Keratinocyte (primary cell): ENCODE results near the gene ANTXRL. TPM values are rescaled to one million over a fixed set of nuclear protein-coding genes. Genes with fewer than 3 reads are reported as not detected.

Experiments
- DNase-seq: peaks from one replicate; pipeline ENCODE4 v3.0.0-alpha.2; 2011; ENCODE audit warnings: low read depth, missing footprints, low spot score
- FAIRE-seq: peaks from 2 replicates; lab custom pipeline; 2011; peaks lifted over from hg19 to GRCh38; lab: Jason Lieb, UNC
- H2AFZ ChIP-seq: 2 replicates; pipeline ENCODE4 v1.6.0; 2012; ENCODE audit warnings: low read length, control low read depth, inconsistent platforms; ENCODE audit not compliant: control insufficient read depth
- H3K27ac ChIP-seq: 2 replicates; pipeline ENCODE4 v1.5.1; 2011; ENCODE audit warnings: low read length; ENCODE audit not compliant: control insufficient read depth, insufficient read depth
- H3K27me3 ChIP-seq: 3 replicates; pipeline ENCODE4 v1.6.0; 2011; ENCODE audit warnings: low read length; ENCODE audit not compliant: control insufficient read depth, insufficient read depth; ENCODE audit errors: extremely low read depth
- H3K36me3 ChIP-seq, 2 experiments: 2 replicates in 1 of 2; 3 replicates in 1 of 2; pipeline ENCODE4 v1.5.1; 2011; ENCODE audit warnings: low read length in 2 of 2, mild to moderate bottlenecking in 1 of 2; ENCODE audit not compliant: control insufficient read depth in 2 of 2, insufficient read depth in 2 of 2; ENCODE audit errors: extremely low read depth in 1 of 2
- H3K4me1 ChIP-seq: 3 replicates; pipeline ENCODE4 v1.5.1; 2011; ENCODE audit warnings: low read length; ENCODE audit not compliant: control insufficient read depth, insufficient read depth; ENCODE audit errors: extremely low read depth
- H3K4me2 ChIP-seq: 3 replicates; pipeline ENCODE4 v1.6.0; 2011; ENCODE audit warnings: low read depth, low read length; ENCODE audit not compliant: control insufficient read depth, insufficient read depth; ENCODE audit errors: extremely low read depth
- H3K4me3 ChIP-seq, 3 experiments: fragments of 200-600 bp in 1 of 3; sonication (generic) in 1 of 3; 2 replicates in 2 of 3; 3 replicates in 1 of 3; pipeline ENCODE4 v1.5.1; 2011 to 2016; ENCODE audit warnings: low read length in 3 of 3, mild to moderate bottlenecking in 3 of 3, control low read depth in 2 of 3, inconsistent platforms in 1 of 3, low read depth in 1 of 3, mixed read lengths in 1 of 3, mixed run types in 1 of 3, moderate library complexity in 1 of 3; ENCODE audit not compliant: control insufficient read depth in 2 of 3, insufficient read depth in 2 of 3; ENCODE audit errors: extremely low read depth in 1 of 3
- H3K79me2 ChIP-seq: 2 replicates; pipeline ENCODE4 v1.6.0; 2012; ENCODE audit warnings: low read length; ENCODE audit not compliant: control insufficient read depth, insufficient read depth
- H3K9ac ChIP-seq: 3 replicates; pipeline ENCODE4 v1.6.0; 2011; ENCODE audit warnings: low read length; ENCODE audit not compliant: control insufficient read depth, insufficient read depth; ENCODE audit errors: extremely low read depth
- H3K9me1 ChIP-seq: 3 replicates; pipeline ENCODE4 v1.6.0; 2011; ENCODE audit warnings: low read length; ENCODE audit not compliant: control insufficient read depth, insufficient read depth; ENCODE audit errors: extremely low read depth
- H3K9me3 ChIP-seq: 2 replicates; pipeline ENCODE4 v1.5.1; 2012; ENCODE audit warnings: low read depth, low read length; ENCODE audit not compliant: control insufficient read depth
- H4K20me1 ChIP-seq: 3 replicates; pipeline ENCODE4 v1.6.0; 2011; ENCODE audit warnings: low read length; ENCODE audit not compliant: control insufficient read depth, insufficient read depth; ENCODE audit errors: extremely low read depth
- EZH2 ChIP-seq: IDR thresholded peaks from one replicate; pipeline ENCODE4 v1.6.1; 2012; ENCODE audit warnings: inconsistent platforms, mild to moderate bottlenecking, low read length, moderate library complexity
- dilution Hi-C: fragments of 300-500 bp; cut with MboI; formaldehyde crosslinking; loops from one replicate; pipeline ENCODE4 v1.7.0; 2020; ENCODE audit warnings: low sequenced_read_pairs; ENCODE audit not compliant: extremely low pct_ligation_motif_present
- polyA plus RNA-seq, 5 experiments: library from polyadenylated mRNA; depleted of rRNA in 3 of 5; stranded (reverse) in 3 of 5; stranded (forward) in 1 of 5; unstranded in 1 of 5; fragments of >200 nt; gene quantifications; 1 replicate in 1 of 5; 2 replicates in 3 of 5; 3 replicates in 1 of 5; pipeline versions ENCODE4 v1.2.1 to v1.2.3, GENCODE V29; 2011 to 2012; ENCODE audit warnings: missing spikeins in 2 of 5, low read depth in 1 of 5, low replicate concordance in 1 of 5
- TF ChIP-seq, protein P1 (sequence below), 3 experiments: IDR thresholded peaks in 1 of 3; conservative IDR thresholded peaks in 1 of 3; optimal IDR thresholded peaks in 1 of 3; 2 replicates in 2 of 3; 3 replicates in 1 of 3; pipeline versions ENCODE3 to v1.5.1; 2011; ENCODE audit warnings: low read length in 3 of 3, mild to moderate bottlenecking in 3 of 3, moderate library complexity in 2 of 3, control low read depth in 1 of 3, inconsistent platforms in 1 of 3; ENCODE audit not compliant: insufficient read depth in 2 of 3; ENCODE audit errors: extremely low read depth in 1 of 3

ANTXRL gene
- polyA plus RNA-seq, 1 donor (not counting 4 experiments of a cell fraction or from before 2014, with no cell fraction given): not detected

- no peak overlapping the region for H3K4me3 ChIP-seq
- no peak for DNase-seq
- no peaks in the 10 kb centered on the region for H3K27me3 ChIP-seq
- H3K9me1 ChIP-seq: no peaks in the 10 kb centered on the region
- dilution Hi-C loops: no loop called here
- no peak overlapping the region for H3K9ac ChIP-seq
- no peaks in the 10 kb centered on the region for H3K79me2 ChIP-seq
- no peaks in the 10 kb centered on the region for H4K20me1 ChIP-seq
- H2AFZ ChIP-seq: no peak overlapping the region
- H3K36me3 ChIP-seq: no peaks in the 10 kb centered on the region
- H3K9me3 ChIP-seq: no peaks in the 10 kb centered on the region
- H3K27ac ChIP-seq: no peak overlapping the region
- H3K4me2 ChIP-seq: no peak overlapping the region
- FAIRE-seq: no peak
- no peaks in the 10 kb centered on the region for H3K4me1 ChIP-seq
- no peak for TF ChIP-seq EZH2
- TF ChIP-seq, protein P1, sequence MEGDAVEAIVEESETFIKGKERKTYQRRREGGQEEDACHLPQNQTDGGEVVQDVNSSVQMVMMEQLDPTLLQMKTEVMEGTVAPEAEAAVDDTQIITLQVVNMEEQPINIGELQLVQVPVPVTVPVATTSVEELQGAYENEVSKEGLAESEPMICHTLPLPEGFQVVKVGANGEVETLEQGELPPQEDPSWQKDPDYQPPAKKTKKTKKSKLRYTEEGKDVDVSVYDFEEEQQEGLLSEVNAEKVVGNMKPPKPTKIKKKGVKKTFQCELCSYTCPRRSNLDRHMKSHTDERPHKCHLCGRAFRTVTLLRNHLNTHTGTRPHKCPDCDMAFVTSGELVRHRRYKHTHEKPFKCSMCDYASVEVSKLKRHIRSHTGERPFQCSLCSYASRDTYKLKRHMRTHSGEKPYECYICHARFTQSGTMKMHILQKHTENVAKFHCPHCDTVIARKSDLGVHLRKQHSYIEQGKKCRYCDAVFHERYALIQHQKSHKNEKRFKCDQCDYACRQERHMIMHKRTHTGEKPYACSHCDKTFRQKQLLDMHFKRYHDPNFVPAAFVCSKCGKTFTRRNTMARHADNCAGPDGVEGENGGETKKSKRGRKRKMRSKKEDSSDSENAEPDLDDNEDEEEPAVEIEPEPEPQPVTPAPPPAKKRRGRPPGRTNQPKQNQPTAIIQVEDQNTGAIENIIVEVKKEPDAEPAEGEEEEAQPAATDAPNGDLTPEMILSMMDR (optimal IDR thresholded peaks at IDR 0.05 in 1 of 3, IDR thresholded peaks at IDR 0.05 in 1 of 3, conservative IDR thresholded peaks at IDR 0.05 in 1 of 3; ENCODE audit: extremely low read depth in 1 of 3, insufficient read depth in 2 of 3, low read length in 3 of 3): no peak
These were observed 10.8 kb downstream of the ANTXRL start for GRCh38 chr10:46297406-46298204.

GRCh38 chr10:46298477-46299285 is 11.9 kb downstream of the ANTXRL start:
- FAIRE-seq (no peak), DNase-seq (no peak)
- no peak overlapping the region for H3K4me3 ChIP-seq
- no peak overlapping the region for H3K4me2 ChIP-seq
- no peaks in the 10 kb centered on the region for H3K9me3 ChIP-seq
- dilution Hi-C loops: no loop called here
- H2AFZ ChIP-seq: no peak overlapping the region
- no peaks in the 10 kb centered on the region for H3K36me3 ChIP-seq
- H3K9me1 ChIP-seq: no peaks in the 10 kb centered on the region
- H3K9ac ChIP-seq: no peak overlapping the region
- H4K20me1 ChIP-seq: no peaks in the 10 kb centered on the region
- no peak overlapping the region for H3K27ac ChIP-seq
- TF ChIP-seq EZH2: no peak
- H3K79me2 ChIP-seq: no peaks in the 10 kb centered on the region
- no peaks in the 10 kb centered on the region for H3K4me1 ChIP-seq
- no peaks in the 10 kb centered on the region for H3K27me3 ChIP-seq
